GM18870 (cell line): ENCODE results near the gene MTFP1.

Experiments used
- ATAC-seq: cut with Tn5 transposase; IDR thresholded peaks from one replicate; pipeline ENCODE4 v1.9.1; 2021; ENCODE audit warnings: moderate library complexity; ENCODE audit not compliant: unreplicated experiment

MTFP1 gene, protein sequence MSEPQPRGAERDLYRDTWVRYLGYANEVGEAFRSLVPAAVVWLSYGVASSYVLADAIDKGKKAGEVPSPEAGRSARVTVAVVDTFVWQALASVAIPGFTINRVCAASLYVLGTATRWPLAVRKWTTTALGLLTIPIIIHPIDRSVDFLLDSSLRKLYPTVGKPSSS

DNA sequence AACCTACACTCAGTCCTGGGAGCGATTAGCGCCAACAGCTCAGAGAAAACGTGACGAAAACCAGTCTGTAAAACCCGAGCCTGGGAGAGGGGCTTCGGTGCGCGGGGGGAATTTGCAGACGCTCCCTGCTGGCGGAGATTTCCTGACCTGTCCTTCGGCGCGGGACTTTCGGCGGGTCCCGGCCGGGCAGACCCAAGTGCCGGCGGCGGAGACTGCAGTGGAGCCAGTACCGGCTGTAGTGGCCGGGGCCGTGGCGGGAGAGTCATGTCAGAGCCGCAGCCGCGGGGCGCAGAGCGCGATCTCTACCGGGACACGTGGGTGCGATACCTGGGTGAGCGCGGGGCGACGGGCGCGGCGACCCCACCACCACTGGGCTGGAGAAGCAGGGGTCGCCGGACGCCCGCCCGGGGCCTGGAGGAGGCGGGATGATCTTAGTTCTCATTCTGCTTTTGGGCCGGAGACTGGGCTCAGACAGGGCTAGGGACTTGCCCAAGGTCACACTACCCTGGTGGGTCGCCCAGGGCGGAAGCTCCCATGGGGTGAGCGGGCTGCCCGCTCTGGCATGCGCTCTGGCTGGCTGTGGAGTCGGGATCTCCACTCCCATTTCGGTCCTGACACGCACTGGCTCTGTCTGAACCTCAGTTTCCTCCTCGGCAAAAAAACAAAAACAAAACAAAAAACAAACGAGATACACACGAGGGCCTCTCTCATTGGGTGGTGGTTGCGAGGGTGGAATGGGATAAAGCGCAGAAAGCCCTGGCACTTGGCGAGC lies at the start of gene MTFP1:
Gene MTFP1, plus strand, starts transcription at position 153 of the 772 bp plus-strand sequence. Its CDS starts 112 bp downstream, at position 265.
- no peak for ATAC-seq

DNA sequence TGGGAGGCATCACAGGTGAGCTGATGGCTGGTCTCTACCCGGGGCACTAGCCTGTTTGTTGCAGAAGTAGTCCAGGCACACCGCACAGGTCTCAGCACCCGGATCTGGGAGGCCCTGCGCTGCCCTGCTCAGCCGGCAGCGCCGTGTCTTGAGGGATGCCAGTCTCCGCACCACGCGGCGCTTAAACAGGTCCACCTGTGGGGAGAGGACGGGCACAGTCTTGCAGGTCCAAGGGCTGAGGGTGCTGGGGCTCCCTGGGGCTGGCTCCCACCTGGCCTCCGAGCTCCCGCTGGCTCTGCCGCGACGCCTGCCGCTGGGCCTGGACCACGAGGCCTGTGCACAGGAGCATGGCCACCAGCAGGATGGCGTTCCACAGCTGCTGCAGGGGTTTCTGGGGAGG lies 45.6 kb upstream of the MTFP1 start:
- no peak for ATAC-seq

DNA sequence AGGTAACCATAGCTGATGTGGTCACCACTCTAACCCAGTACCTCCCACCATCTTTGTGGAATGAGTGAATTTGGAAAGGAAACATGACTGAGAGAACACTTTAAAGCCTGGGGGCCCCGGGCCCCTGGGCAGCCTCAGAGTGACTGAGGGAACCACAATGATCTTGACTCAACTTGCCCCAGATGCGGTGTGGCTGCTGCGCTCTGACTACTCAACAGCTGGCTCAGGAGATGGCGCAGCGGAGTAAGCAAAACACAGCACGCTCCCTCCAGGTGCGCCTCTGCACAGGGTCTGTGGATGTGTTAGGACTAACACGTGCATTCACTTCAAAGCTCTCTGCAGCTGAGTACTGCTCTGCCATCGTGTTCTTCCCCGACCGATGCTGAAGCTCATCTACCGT lies 44.3 kb upstream of the MTFP1 start:
- no peak for ATAC-seq

DNA sequence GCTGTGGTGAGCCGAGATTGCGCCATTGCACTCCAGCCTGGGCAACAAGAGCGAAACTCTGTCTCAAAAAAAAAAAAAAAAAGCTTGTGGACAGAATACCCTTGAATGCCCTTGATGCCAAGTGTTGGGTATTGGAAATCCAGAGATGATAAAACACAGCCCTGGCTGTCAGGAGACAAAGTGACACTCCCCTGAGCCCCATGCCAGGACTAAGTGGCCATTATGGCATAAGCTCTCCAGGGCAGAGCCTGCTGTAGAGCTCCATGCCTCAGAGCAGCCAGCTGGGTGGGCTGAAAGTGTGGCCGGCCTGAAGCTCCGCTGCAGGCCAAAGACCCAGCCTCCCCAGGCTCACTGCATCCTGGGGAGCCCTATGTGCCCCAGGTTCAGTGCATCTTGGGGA lies 43.2 kb upstream of the MTFP1 start:
- no peak for ATAC-seq

DNA sequence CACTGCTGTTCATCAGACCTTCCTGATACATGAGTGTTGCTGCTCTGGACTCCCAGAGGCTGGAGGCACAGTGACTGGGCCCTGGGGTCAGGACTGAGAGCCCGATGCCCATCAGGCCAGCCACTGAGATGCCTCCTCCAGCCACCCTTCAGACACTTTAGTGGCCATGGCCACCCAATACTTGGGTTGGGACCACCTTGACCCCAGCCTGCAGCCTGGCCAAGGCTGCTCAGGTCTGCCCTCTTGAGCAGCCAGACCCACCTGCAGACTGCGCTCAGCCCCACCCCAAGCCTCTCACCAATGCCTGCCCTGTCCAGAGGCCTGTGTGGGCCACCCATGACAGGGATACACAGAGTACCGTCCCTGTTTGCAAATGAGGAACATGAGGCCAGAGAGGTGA lies 42.5 kb upstream of the MTFP1 start:
- ATAC-seq, result no peak

DNA sequence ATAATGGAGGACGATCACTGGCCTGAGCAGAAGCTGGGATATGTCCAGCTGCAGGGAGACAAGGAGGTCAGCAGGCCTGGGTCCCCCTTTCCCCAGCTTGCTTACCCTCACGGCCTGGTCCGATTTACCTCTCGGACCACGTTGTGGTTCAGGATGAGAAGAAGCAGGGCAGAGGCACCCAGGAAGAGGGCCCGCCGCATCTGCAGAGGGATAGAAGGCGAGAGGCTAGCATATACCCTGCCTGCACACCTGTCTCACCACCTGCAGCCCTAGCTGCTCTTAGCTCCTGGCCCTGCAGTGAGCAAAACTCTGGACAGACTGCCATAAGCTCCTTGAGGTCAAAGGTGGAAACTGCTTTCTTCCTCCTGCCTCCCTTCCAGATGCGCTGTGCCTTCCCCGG lies 39.6 kb upstream of the MTFP1 start:
- ATAC-seq, result no peak

DNA sequence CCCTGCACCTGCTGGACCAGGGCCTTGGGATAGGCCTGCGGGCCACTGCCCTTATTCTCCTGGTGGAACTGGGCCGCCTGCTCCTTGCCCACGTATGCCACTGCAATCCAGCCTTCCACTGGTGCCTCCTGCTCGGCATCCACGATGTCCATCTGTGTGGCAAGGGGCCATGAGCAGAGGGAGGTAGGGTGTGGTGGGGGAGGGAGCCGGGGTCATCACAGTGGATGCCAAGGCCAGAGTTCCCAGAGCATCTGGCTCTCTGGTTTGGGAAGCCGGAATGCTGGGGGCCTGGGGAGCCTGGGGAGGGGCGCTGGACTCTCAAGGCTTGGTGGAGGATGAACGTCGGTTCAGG lies 39.0 kb upstream of the MTFP1 start:
- no peak for ATAC-seq

DNA sequence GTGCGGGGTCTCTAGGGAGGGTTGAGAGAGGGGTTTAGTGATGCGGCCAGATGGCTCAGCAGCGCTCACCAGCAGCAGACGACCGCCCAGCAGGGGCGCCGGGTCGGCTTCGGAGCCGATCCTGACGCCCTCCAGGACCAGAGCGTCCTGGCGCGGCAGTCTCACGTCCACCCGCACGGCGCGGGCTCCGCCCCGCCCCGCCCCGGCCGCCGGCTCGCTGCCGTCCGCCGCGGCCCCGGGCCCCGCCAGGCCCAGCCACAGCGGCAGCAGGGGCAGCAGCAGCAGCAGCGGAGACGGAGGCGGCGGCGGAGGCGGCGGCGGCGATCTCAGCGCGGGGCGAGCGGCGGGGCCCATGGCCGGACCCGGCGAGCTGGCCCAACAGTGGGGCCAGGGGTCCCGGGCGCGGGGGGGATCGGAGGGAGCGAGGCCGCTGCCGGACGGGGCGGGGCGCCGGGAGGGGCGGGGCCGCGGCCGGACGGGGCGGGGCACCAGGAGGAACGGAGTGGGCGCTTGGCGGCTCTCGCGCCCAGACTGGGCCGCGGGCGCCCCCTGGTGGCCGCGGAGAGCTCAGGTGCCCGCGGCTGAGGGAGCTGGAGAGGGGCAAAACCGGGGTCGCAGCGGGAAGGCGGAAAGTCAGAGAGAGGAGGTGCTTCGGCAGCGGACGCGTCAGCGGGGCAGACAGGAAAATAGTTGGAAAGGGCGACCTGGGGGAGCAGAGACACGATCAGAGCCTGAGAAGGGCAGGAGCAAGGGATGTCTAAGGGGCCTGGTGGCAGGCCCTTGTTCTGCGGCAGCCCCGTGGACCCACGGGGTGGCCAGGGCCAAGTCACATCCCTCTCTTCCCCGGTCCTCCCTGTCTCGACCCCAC lies 38.4 kb upstream of the MTFP1 start, which contains the start of gene RNF215:
Gene RNF215, minus strand, starts transcription at position 452 of the 868 bp plus-strand sequence. Its CDS starts 98 bp downstream, at position 354.
- no peak for ATAC-seq

DNA sequence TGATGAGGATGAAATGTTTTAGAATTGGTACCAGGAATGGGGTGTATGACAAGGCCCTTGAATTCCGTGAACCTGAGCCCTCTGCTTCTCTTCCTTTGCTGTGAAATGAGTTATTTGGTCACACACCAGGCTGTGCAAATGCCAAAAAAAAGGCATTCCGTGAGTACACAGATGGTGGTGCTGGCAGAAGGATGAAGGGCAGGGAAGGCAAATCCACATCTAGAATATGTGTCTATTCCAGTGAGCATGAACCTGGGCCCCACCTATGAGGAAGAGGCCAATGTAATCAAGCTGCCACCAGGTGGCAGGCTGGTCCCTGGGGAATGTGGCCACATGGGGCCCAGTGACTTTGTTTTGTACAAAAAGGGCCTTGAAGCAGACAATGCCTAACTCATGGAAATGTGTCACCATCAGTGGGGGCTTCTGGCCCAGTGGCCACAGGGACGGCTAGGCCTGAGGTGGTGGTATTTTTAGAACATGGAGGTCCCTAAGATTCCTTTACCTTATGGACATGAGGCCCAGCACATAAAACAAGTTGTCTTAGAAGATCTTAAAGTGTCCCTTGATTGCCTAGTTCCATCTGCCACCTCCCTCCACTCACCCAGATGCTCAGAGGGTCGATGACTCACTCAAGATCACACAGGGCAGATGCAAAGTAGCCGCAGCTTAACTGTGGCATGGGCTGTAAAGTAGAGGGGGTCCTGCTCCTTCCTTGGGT lies 34.4 kb upstream of the MTFP1 start:
- ATAC-seq, result no peak

DNA sequence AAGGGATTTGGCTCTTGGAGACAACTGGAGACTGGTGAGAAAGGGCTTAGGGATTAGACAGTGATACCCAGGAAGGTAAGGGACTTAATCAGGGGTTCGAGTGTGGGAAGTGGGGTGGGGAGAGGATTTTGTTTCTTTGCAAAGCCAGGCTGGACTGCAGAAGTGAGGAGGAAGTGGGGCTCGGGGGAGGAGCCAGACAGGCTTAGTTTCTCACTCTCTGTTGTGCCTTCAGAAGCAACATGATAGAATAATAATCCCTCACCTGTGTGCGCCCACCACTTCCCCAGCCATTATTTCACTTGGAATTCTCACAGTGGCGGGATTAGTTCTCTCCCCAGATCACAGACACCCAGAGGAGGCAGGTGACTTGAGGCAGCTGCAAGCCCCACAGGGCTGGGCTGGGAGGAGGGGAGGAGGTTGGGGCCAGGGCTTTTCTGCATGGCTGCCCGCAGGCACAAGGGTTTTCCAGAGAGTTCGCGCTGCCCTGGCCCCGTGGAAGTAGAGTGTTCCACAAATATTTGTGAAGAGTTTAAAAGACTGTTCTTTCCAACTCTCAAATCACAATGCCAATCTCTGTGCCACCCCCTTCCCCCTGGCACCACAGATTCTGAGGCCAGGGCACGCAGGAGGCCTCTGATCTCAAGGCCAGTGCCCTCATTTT lies 32.8 kb upstream of the MTFP1 start:
- no peak for ATAC-seq

DNA sequence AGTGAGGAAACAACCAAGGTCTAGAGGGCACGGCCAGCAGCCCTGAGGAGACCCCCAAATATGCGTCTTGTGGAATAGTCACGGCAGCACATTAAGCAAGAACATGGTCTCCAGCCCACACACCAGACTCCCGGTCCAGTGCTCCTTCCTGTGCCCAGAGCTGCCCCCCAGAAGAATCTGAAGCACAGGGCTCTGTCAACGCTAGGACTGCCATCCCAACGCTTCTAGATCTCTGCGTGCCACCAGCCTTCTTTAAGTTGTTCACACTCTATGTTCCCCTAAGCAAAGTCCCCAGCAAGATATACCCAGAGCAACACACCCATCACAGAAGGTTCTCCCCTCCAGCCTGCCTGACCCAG lies 32.3 kb upstream of the MTFP1 start:
- ATAC-seq, result no peak

DNA sequence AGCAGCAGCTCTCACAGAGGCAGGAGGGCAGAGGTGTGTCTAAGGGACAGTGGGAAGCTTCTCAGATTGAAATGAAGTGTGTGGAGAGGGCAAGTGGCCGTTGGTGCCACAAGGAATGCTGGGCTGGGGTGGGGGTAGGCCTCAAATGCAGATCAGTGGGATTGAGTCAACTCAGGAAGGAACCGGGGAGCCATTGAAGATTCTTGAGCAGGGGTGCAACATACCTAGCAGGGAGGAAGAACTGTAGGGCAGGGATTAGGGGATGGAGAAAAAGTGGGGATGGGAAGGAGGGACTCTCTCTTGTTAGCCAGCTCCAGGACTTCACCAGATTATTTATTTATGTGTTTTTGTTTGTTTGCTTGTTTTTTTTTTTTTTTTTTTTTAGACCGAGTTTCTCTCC lies 31.7 kb upstream of the MTFP1 start:
- no peak for ATAC-seq

DNA sequence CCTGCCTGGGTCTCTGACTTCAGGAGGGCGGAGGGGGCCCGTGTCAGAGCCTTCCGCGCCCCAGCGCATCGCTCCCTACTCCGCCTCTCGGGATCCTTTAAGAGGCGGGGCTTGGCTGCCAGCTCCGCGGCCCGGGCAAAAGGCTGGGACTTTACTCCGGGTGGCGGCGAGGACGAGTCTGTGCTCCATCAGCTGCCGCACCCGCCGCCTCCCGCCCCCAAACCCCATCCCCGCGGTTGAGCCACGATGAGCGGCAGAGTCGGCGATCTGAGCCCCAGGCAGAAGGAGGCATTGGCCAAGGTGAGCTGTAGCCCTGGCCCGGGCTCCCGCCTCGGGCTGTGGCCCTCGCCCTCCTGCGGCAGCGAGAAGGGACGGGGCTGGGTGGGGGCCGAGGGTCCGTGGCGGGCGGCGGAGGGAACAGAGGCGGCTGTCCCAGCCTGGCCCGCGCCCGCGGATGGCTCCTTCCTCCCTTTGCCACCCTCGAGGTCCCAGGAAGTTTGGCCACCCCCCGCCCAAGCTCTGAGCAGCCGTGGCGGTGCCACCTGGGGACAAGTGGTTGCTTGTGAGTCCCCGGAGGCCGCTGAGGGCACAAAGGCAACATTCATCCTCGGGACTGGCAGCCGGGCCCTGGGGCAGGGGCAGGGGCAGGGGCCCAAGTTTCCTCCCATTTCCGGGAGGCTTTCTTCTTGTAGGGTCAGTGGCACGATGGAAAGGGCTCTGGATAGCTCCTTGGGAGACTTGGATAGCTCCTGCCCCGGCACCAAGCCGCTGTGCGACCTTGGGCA lies 28.5 kb upstream of the MTFP1 start, which contains the start of gene SEC14L2:
Gene SEC14L2, plus strand, starts transcription at position 148 of the 785 bp plus-strand sequence. Its CDS starts 99 bp downstream, at position 247.
- no peak for ATAC-seq

DNA sequence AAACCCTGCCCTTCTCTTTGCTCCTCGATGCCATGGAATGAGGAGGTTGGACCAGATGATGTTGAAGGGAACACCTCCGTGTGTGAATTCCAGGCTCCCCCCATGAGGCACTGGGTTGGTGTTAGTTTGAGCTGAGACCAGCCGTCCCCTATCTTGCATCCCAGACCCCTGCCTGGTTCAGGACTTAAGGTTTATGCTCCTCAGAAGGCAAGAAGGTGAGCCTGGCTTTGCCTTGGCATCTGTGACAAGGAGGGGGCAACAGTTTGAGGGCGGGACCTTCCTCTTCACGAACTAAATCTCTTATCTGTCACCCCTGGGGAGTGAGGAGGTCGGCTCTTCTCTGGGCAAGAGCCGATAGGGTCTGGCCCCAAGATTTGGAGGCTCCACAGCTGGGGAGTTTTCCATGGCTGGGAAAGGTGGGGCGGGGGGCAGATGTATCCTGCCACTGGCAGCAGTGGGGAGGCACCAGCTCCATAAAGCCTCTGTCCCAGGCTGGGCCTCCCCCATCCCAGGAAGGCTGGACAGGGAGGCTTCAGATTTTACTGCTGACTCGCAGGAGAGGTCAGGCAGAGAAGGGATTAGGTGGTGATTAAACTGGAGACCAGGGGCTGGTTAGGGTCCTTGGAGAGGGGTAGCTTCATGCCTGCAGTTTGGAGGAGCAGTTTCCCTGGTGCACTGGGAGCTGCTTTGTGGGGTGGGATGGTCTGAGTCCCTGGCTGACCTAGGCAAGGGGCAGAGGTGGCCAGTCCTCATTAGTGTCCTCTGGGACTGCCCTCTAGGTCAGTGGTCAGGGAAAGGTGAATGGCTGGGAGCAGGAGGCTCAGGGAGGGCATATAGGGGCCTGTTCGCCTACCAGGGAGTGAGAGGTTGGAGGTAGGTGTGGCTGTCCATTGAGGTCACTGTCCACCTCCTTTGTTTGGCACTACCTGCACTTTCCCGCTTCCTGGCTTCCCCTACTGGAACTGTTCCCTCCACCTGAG lies 27.6 kb upstream of the MTFP1 start:
- no peak for ATAC-seq

DNA sequence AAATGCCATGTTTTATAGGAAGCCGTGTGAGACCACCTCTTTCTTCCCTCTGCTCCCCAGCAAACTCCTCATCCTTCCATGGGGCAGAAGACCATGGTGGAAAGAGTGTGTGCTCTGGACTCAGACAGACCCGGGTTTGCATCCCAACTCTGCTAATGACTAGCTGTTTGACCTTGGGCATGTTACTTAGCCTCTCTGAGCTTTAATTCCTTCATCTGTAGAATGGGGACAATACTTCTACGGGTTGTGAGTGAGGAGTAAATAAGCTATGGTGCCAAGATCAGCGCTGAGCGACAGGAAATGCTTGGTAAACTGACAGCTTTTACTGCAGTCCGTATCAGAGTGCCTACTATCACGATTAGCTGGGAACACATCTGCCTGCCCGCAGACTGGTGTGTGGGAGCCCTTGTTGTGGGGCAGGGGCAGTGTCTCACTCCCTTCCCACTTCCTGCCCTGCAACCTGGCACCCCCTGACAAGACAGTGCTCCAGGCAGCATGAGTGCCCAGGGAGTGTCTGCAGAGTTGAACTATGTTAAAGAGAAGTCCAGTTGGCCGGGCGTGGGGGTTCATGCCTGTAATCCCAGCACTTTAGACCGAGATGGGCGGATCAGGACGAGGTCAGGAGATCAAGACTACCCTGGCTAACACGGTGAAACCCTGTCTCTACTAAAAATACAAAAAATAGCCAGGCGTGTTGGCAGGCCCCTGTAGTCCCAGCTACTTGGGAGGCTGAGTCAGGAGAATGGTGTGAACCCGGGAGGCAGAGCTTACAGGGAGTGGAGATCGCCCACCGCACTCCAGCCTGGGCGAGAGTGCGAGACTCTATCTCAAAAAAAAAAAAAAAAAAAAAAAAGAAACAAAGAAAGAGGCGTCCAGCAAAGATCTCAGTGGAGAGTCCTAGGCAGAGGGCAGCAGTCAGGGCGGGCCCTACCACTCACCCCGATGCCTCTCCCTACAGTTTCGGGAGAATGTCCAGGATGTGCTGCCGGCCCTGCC lies 26.6 kb upstream of the MTFP1 start:
- ATAC-seq, result no peak

DNA sequence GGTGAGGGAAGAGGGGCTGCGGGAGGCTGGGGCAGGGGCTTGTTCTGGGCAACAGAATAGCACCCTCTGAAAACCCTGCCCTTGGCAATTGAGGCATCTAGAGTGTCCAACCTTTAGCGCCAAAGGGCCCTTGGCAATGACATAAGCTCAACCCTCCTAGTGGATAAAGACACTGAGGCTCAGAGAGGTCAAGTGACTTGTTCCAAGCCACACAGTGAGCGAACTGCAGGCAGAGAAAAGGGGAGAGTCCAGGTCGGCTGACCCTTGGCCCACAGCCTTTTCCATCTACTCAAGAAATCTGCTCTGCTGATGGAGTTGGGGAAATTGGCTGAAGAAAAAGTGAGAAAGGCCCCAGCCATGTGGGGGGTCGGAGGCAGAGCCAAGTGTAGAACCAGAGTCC lies 25.9 kb upstream of the MTFP1 start:
- ATAC-seq, result no peak

DNA sequence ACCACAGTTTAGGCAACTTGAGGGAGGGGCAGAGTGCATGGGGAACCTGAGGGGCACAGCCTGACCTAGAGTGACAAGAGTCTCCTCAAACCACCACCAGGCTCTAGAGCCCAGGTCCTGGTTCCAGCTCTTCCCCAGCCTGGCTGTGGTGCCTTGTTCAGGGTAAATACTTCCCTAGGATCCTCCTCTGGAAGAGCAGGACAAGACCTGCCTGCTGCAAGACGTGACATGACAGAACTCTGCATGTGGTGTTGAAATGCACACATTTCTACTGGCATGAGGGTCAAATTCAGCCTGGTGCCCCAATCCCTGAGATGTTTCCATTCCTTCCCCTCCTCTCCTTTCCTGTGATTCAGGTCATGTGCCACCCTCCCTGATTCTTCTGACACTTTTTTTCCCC lies 25.4 kb upstream of the MTFP1 start:
- no peak for ATAC-seq
